K562 (cell line): Measurements from ENCODE around the gene C10orf105. TPM values are rescaled to one million over a fixed set of nuclear protein-coding genes. Genes with fewer than 3 reads are reported as not detected.

Experiments
- BRD4 ChIP-seq: fragments of 200-600 bp; sonication (generic); IDR thresholded peaks from 2 replicates; pipeline ENCODE4 v1.6.1; 2017; ENCODE audit warnings: inconsistent platforms
- CAMTA2 ChIP-seq: fragments of 250-450 bp; sonication (Bioruptor Pico); conservative IDR thresholded peaks from 2 replicates; pipeline ENCODE4 v1.5.1; 2022
- DPF2 ChIP-seq: fragments of 450-650 bp; IDR thresholded peaks from 2 replicates; pipeline ENCODE4 v1.6.1; 2016
- ELF1 ChIP-seq: fragments of 200-800 bp; sonication (Bioruptor generic); IDR thresholded peaks from 2 replicates; pipeline ENCODE4 v1.6.1; 2016; ENCODE audit warnings: missing genetic modification characterization, missing compliant biosample characterization
- ETS2 ChIP-seq: IDR thresholded peaks from 2 replicates; pipeline ENCODE4 v1.6.1; 2016; ENCODE audit warnings: borderline replicate concordance, missing genetic modification characterization, mild to moderate bottlenecking, moderate library complexity, missing compliant biosample characterization; ENCODE audit not compliant: poor library complexity, severe bottlenecking
- HDAC3 ChIP-seq: fragments of 450-650 bp; IDR thresholded peaks from 2 replicates; pipeline ENCODE4 v1.6.1; 2018; ENCODE audit warnings: borderline replicate concordance, mild to moderate bottlenecking, moderate library complexity; ENCODE audit not compliant: partially characterized antibody
- HDAC8 ChIP-seq: fragments of 450-650 bp; IDR thresholded peaks from 2 replicates; pipeline ENCODE4 v1.6.1; 2016; ENCODE audit warnings: mild to moderate bottlenecking, missing genetic modification characterization, moderate library complexity, missing compliant biosample characterization
- KAT2B ChIP-seq: IDR thresholded peaks from one replicate; pipeline ENCODE4 v1.6.1; 2012; ENCODE audit warnings: low read depth, mild to moderate bottlenecking, control low read depth, inconsistent platforms, low read length, moderate library complexity
- KLF1 ChIP-seq: fragments of 450-650 bp; IDR thresholded peaks from 2 replicates; pipeline ENCODE4 v1.6.1; 2016; ENCODE audit warnings: missing genetic modification characterization, missing compliant biosample characterization
- NR2C2 ChIP-seq, 2 experiments: fragments of 200-800 bp in 1 of 2; sonication (Bioruptor generic) in 1 of 2; sonication (generic) in 1 of 2; formaldehyde crosslinking in 1 of 2; IDR thresholded peaks; 2 replicates each; pipeline versions ENCODE4 v1.6.1 to v1.8.0; 2016 to 2022; ENCODE audit warnings: mild to moderate bottlenecking in 1 of 2, missing compliant biosample characterization in 1 of 2, missing genetic modification characterization in 1 of 2, missing genetic modification reagents in 1 of 2
- PHTF2 ChIP-seq: fragments of 250-450 bp; sonication (Bioruptor Pico); IDR thresholded peaks from 2 replicates; pipeline ENCODE4 v1.5.0; 2021; ENCODE audit warnings: mild to moderate bottlenecking
- POLR3G ChIP-seq: IDR thresholded peaks from 2 replicates; pipeline ENCODE4 v1.6.1; 2011; ENCODE audit not compliant: insufficient read length, insufficient replicate concordance; ENCODE audit errors: extremely low read depth
- RBBP5 ChIP-seq: fragments of 200-600 bp; sonication (generic); IDR thresholded peaks from 2 replicates; pipeline ENCODE4 v1.6.1; 2012; ENCODE audit warnings: borderline replicate concordance, mild to moderate bottlenecking, low read length, control low read depth, inconsistent platforms; ENCODE audit not compliant: insufficient read depth, poor library complexity, severe bottlenecking
- SMAD1 ChIP-seq: fragments of 150-350 bp; IDR thresholded peaks from 2 replicates; pipeline ENCODE4 v1.6.1; 2014; ENCODE audit warnings: low read length, low read depth; ENCODE audit not compliant: partially characterized antibody
- TGIF2 ChIP-seq: sonication (generic); formaldehyde crosslinking; IDR thresholded peaks from 2 replicates; pipeline ENCODE4 v1.8.1; 2022; ENCODE audit warnings: mild to moderate bottlenecking, missing genetic modification reagents, moderate library complexity
- ZNF239 ChIP-seq: fragments of 250-450 bp; sonication (Bioruptor Pico); IDR thresholded peaks from 2 replicates; pipeline ENCODE4 v1.4.0; 2020; ENCODE audit warnings: mild to moderate bottlenecking
- ZNF561 ChIP-seq: fragments of 450-650 bp; formaldehyde crosslinking; conservative IDR thresholded peaks from 2 replicates; pipeline ENCODE4 v1.4.0; 2020; ENCODE audit warnings: mild to moderate bottlenecking, moderate library complexity
- polyA plus RNA-seq, 8 experiments: library from polyadenylated mRNA; depleted of rRNA in 4 of 8; stranded (reverse) in 5 of 8; unstranded in 3 of 8; fragments of >200 nt; fragmentation: Nextera tagmentation in 2 of 8; fragmentation: Illumina TruSeq in 1 of 8; extraction: Ambion mirVana in 2 of 8; extraction: Trizol in 1 of 8; gene quantifications; 2 replicates each; pipeline versions ENCODE4 v1.2.1 to v1.2.3, GENCODE V29; 2011 to 2014; ENCODE audit warnings: inconsistent platforms in 1 of 8, missing spikeins in 1 of 8
- total RNA-seq, 7 experiments: library from RNA; depleted of rRNA in 6 of 7; stranded (reverse); fragments of >200 nt in 6 of 7; fragmentation: Illumina TruSeq in 2 of 7; extraction: Trizol in 2 of 7; gene quantifications; 2 replicates each; pipeline versions ENCODE4 v1.2.1 to v1.2.3, GENCODE V29; 2011 to 2021; ENCODE audit warnings: low replicate concordance in 1 of 7
- TF ChIP-seq, protein P1 (sequence below), 3 experiments: IDR thresholded peaks in 2 of 3; conservative IDR thresholded peaks in 1 of 3; 2 replicates each; pipeline ENCODE4 v1.5.1; 2011 to 2012; ENCODE audit warnings: low read length in 3 of 3, mild to moderate bottlenecking in 3 of 3, control low read depth in 2 of 3, improper control_type of control experiment in 1 of 3, inconsistent platforms in 1 of 3, low read depth in 1 of 3, mixed read lengths in 1 of 3, moderate library complexity in 1 of 3; ENCODE audit not compliant: insufficient read depth in 2 of 3
- TF ChIP-seq, protein P2 (sequence below): IDR thresholded peaks from 2 replicates; pipeline ENCODE4 v1.6.1; 2012; ENCODE audit warnings: low read depth, low read length, improper control_type of control experiment, borderline replicate concordance
- TF ChIP-seq, protein P3 (sequence below): IDR thresholded peaks from 3 replicates; pipeline ENCODE4 v1.6.1; 2011; ENCODE audit warnings: borderline replicate concordance, mild to moderate bottlenecking; ENCODE audit not compliant: insufficient read length, insufficient read depth
- TF ChIP-seq, protein P4 (sequence below): fragments of 250-450 bp; sonication (Bioruptor Pico); IDR thresholded peaks from 2 replicates; pipeline ENCODE4 v1.5.0; 2021

C10orf105 gene
- total and polyA plus RNA-seq, 9 of the 15 experiments (the other 6 are each of a cell fraction or from before 2014, with no cell fraction given) = 0.03 to 0.25 (median 0.04) TPM; not detected in 3

DNA sequence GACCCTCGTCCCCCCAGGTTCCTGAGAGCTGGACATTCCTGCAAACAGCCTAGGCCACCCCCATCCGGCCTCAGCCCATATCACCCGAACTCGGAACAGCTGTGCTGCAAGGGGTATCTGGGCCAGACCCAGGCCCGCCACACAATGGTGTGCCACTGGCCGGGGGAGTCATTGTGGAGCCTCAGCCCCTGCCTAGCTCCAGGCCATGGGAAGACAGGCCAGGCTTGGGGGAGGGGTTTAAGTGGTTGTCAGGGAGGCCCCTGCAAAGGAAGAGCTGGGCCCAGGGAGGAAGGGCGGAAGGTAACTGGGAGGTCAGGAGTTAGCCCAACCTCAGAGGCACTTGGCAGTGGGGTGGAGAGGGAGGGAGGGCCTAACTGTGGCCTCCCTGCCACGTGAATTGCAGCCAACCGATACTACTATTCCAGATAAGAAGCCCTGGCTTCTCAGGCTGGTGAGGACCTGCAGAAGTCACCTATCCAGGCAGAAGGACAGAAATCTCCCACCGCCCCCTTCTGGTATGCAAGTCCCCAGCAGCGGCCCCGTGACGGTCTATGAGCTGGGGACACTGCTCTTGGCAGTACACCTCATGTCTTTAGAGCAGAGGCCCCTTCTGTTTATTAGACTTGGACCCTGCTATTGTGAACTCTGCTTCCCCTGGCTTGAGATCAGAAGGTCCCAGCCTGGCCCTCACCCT lies 26.9 kb upstream of the C10orf105 start (continued):
- TF ChIP-seq ETS2 (no peak), SMAD1 (no peak), RBBP5 (no peak), ELF1 (no peak), TGIF2 (CRISPR knock-in tag) (no peak), HDAC3 (no peak), DPF2 (peak; percentile 77), POLR3G (no peak), KLF1 (tag) (peak; percentile 91), KAT2B (no peak), ZNF239 (CRISPR knock-in tag) (no peak; the same call in 1 of the 2 replicates), CAMTA2 (CRISPR knock-in tag) (no peak), HDAC8 (tag) (0 out of 2 replicates have a peak, but pooled peaks have one; percentile 49), BRD4 (peak; percentile 40; the same call in 1 of the 2 replicates), PHTF2 (CRISPR knock-in tag) (peak; percentile 49; the same call in 1 of the 2 replicates), ZNF561 (no peak), NR2C2 (CRISPR knock-in tag; IDR thresholded peaks at IDR 0.05) (no peak), NR2C2 (tag; IDR thresholded peaks at IDR 0.05) (peak; percentile 88)
- TF ChIP-seq, protein P1, sequence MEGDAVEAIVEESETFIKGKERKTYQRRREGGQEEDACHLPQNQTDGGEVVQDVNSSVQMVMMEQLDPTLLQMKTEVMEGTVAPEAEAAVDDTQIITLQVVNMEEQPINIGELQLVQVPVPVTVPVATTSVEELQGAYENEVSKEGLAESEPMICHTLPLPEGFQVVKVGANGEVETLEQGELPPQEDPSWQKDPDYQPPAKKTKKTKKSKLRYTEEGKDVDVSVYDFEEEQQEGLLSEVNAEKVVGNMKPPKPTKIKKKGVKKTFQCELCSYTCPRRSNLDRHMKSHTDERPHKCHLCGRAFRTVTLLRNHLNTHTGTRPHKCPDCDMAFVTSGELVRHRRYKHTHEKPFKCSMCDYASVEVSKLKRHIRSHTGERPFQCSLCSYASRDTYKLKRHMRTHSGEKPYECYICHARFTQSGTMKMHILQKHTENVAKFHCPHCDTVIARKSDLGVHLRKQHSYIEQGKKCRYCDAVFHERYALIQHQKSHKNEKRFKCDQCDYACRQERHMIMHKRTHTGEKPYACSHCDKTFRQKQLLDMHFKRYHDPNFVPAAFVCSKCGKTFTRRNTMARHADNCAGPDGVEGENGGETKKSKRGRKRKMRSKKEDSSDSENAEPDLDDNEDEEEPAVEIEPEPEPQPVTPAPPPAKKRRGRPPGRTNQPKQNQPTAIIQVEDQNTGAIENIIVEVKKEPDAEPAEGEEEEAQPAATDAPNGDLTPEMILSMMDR (IDR thresholded peaks at IDR 0.05 in 2 of 3, conservative IDR thresholded peaks at IDR 0.05 in 1 of 3; ENCODE audit: insufficient read depth in 2 of 3, low read depth in 1 of 3, low read length in 3 of 3) = peak; percentile 79 to 85 (median 84)
- TF ChIP-seq, protein P2, sequence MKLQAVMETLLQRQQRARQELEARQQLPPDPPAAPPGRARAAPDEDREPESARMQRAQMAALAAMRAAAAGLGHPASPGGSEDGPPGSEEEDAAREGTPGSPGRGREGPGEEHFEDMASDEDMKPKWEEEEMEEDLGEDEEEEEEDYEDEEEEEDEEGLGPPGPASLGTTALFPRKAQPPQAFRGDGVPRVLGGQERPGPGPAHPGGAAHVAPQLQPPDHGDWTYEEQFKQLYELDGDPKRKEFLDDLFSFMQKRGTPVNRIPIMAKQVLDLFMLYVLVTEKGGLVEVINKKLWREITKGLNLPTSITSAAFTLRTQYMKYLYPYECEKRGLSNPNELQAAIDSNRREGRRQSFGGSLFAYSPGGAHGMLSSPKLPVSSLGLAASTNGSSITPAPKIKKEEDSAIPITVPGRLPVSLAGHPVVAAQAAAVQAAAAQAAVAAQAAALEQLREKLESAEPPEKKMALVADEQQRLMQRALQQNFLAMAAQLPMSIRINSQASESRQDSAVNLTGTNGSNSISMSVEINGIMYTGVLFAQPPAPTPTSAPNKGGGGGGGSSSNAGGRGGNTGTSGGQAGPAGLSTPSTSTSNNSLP = peak; percentile 24; the same call in 1 of the 2 replicates
- TF ChIP-seq, protein P3, sequence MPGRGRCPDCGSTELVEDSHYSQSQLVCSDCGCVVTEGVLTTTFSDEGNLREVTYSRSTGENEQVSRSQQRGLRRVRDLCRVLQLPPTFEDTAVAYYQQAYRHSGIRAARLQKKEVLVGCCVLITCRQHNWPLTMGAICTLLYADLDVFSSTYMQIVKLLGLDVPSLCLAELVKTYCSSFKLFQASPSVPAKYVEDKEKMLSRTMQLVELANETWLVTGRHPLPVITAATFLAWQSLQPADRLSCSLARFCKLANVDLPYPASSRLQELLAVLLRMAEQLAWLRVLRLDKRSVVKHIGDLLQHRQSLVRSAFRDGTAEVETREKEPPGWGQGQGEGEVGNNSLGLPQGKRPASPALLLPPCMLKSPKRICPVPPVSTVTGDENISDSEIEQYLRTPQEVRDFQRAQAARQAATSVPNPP = no peak
- TF ChIP-seq, protein P4, sequence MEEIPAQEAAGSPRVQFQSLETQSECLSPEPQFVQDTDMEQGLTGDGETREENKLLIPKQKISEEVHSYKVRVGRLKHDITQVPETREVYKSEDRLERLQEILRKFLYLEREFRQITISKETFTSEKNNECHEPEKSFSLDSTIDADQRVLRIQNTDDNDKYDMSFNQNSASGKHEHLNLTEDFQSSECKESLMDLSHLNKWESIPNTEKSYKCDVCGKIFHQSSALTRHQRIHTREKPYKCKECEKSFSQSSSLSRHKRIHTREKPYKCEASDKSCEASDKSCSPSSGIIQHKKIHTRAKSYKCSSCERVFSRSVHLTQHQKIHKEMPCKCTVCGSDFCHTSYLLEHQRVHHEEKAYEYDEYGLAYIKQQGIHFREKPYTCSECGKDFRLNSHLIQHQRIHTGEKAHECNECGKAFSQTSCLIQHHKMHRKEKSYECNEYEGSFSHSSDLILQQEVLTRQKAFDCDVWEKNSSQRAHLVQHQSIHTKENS = 0 out of 2 replicates have a peak, but pooled peaks have one; percentile 65
